GM12878 (cell line): ENCODE results near the gene ZNF595. TPM values are rescaled to one million over a fixed set of nuclear protein-coding genes. Genes with fewer than 3 reads are reported as not detected.

Source experiments
- ATAC-seq: fragments of 200-7000 bp; cut with Tn5 transposase; 3 replicates; pipeline ENCODE4 v1.9.1; 2020; ENCODE audit warnings: mild to moderate bottlenecking, moderate library complexity
- BruUV-seq: library from RNA; stranded (reverse); fragments of 400-500 nt; replicated peaks from 2 replicates; lab custom pipeline; 2021; lab: Mats Ljungman, UMichigan
- CTCF ChIA-PET: fragments of 300-600 bp; sonication (Branson Sonifier 250); formaldehyde crosslinking; extraction: SDS; loops from one replicate; lab custom pipeline; 2021; ENCODE audit warnings: inconsistent platforms; lab: Yijun Ruan, JAX
- POLR2A ChIA-PET: fragments of 350-600 bp; formaldehyde crosslinking; extraction: SDS; loops from one replicate; lab custom pipeline; 2021; ENCODE audit warnings: inconsistent platforms; lab: Charles Lee
- RAD21 ChIA-PET: fragments of 300-600 bp; sonication (Branson Sonifier 250); formaldehyde crosslinking; loops from one replicate; lab custom pipeline; 2023; ENCODE audit warnings: antibody characterized with exemption; ENCODE audit not compliant: unreplicated experiment; lab: Charles Lee
- SMC1A ChIA-PET: fragments of 300-600 bp; sonication (Branson Sonifier 250); formaldehyde crosslinking; loops from one replicate; lab custom pipeline; 2023; ENCODE audit not compliant: unreplicated experiment, uncharacterized antibody; lab: Charles Lee
- DNase-seq: peaks from one replicate; pipeline ENCODE4 v3.0.0-alpha.2; 2011; ENCODE audit warnings: low read depth, low spot score
- FAIRE-seq: peaks from 3 replicates; lab custom pipeline; 2011; peaks lifted over from hg19 to GRCh38; lab: Jason Lieb, UNC
- H2AFZ ChIP-seq: 2 replicates; pipeline ENCODE4 v1.6.0; 2011; ENCODE audit warnings: low read depth, low read length, control low read depth; ENCODE audit not compliant: control insufficient read depth
- H3K27ac ChIP-seq: 2 replicates; pipeline ENCODE4 v1.5.1; 2011; ENCODE audit warnings: control low read depth; ENCODE audit not compliant: control insufficient read depth, insufficient read depth
- H3K27me3 ChIP-seq, 2 experiments: replicated peaks in 1 of 2; 2 replicates each; pipeline versions ENCODE4 v1.6.0 to v1.6.1; 2011; ENCODE audit warnings: low read length in 1 of 2; ENCODE audit not compliant: control insufficient read depth in 2 of 2, insufficient read depth in 2 of 2
- H3K36me3 ChIP-seq, 2 experiments: 2 replicates each; pipeline ENCODE4 v1.5.1; 2011; ENCODE audit warnings: low read length in 1 of 2; ENCODE audit not compliant: control insufficient read depth in 2 of 2, insufficient read depth in 2 of 2
- H3K4me1 ChIP-seq: 2 replicates; pipeline ENCODE4 v1.6.1; 2011; ENCODE audit warnings: mild to moderate bottlenecking, low read length, moderate library complexity, mixed read lengths; ENCODE audit not compliant: control insufficient read depth, insufficient read depth
- H3K4me2 ChIP-seq: 2 replicates; pipeline ENCODE4 v1.6.0; 2011; ENCODE audit warnings: control low read depth; ENCODE audit not compliant: control insufficient read depth, insufficient read depth
- H3K4me3 ChIP-seq: fragments of 200-600 bp; sonication (generic); 2 replicates; pipeline ENCODE4 v1.5.1; 2016
- H3K79me2 ChIP-seq: 2 replicates; pipeline ENCODE4 v1.6.0; 2011; ENCODE audit warnings: low read length; ENCODE audit not compliant: control insufficient read depth, insufficient read depth
- H3K9ac ChIP-seq: 2 replicates; pipeline ENCODE4 v1.8.0; 2011; ENCODE audit warnings: low read length, control low read depth, mixed read lengths; ENCODE audit not compliant: control insufficient read depth, insufficient read depth
- H3K9me3 ChIP-seq: replicated peaks from 3 replicates; pipeline ENCODE4 v1.5.1; 2011; ENCODE audit warnings: mild to moderate bottlenecking, low read length; ENCODE audit not compliant: control insufficient read depth, insufficient read depth
- H4K20me1 ChIP-seq: 2 replicates; pipeline ENCODE4 v1.6.0; 2011; ENCODE audit not compliant: control insufficient read depth, insufficient read depth
- ATF2 ChIP-seq: IDR thresholded peaks from 2 replicates; pipeline ENCODE4 v1.6.1; 2012; ENCODE audit warnings: low read length, inconsistent platforms
- BRCA1 ChIP-seq: IDR thresholded peaks from 2 replicates; pipeline ENCODE4 v1.6.1; 2011; ENCODE audit warnings: low read depth, low read length, improper control_type of control experiment
- IKZF2 ChIP-seq, 2 experiments: fragments of 450-650 bp; IDR thresholded peaks; 2 replicates each; pipeline ENCODE4 v1.6.1; 2017; ENCODE audit warnings: mild to moderate bottlenecking in 2 of 2, moderate library complexity in 2 of 2
- POU2F2 ChIP-seq: IDR thresholded peaks from 3 replicates; pipeline ENCODE4 v1.6.1; 2011; ENCODE audit warnings: low read depth, mild to moderate bottlenecking, low read length, borderline replicate concordance
- RBBP5 ChIP-seq: fragments of 200-600 bp; sonication (generic); conservative IDR thresholded peaks from 2 replicates; pipeline ENCODE4 v1.6.1; 2016
- ZZZ3 ChIP-seq: IDR thresholded peaks from 2 replicates; pipeline ENCODE4 v1.6.1; 2011; ENCODE audit warnings: low read depth; ENCODE audit not compliant: control insufficient read depth, insufficient read length
- WGBS: methylation state at CpG from one replicate; pipeline ENCODE4 v1.1.6; 2016; ENCODE audit warnings: low lambda C conversion rate; ENCODE audit not compliant: insufficient replicate concordance, insufficient coverage; ENCODE audit errors: missing lambda C conversion rate; 5-methylcytosine and 5-hydroxymethylcytosine counted together
- in situ Hi-C: fragments of 300-500 bp; cut with MboI; formaldehyde crosslinking; loops from 9 replicates; pipeline ENCODE4 v1.14.3; 2018; ENCODE audit warnings: mixed read lengths
- intact Hi-C: fragments of 100-400 bp; cut with micrococcal nuclease; formaldehyde crosslinking; loops from one replicate; pipeline ENCODE4 v1.14.2; 2022; ENCODE audit not compliant: unreplicated experiment
- polyA plus RNA-seq, 11 experiments: library from polyadenylated mRNA; depleted of rRNA in 4 of 11; unstranded in 6 of 11; stranded (reverse) in 5 of 11; fragments of >200 nt; fragmentation: Nextera tagmentation in 4 of 11; fragmentation: Illumina TruSeq in 1 of 11; extraction: Ambion mirVana in 4 of 11; extraction: Trizol in 1 of 11; gene quantifications; 1 replicate in 1 of 11; 2 replicates in 10 of 11; pipeline versions ENCODE4 v1.2.1 to v1.2.3, GENCODE V29; 2011 to 2016; ENCODE audit warnings: inconsistent platforms in 2 of 11, missing spikeins in 2 of 11, low read depth in 1 of 11
- total RNA-seq, 4 experiments: library from RNA; depleted of rRNA in 3 of 4; stranded (reverse); fragments of >200 nt in 3 of 4; fragmentation: Illumina TruSeq in 1 of 4; extraction: Trizol in 1 of 4; gene quantifications; 2 replicates each; pipeline versions ENCODE4 v1.2.1 to v1.2.3, GENCODE V29; 2013 to 2021

The ZNF595 gene
- total and polyA plus RNA-seq, 10 of the 15 experiments (the other 5 are each of a cell fraction or from before 2014, with no cell fraction given): 0.14 to 0.21 (median 0.18) TPM; not detected in 7

GRCh38 chr4:85951-86350 is 32.8 kb downstream of the ZNF595 start:
- intact Hi-C loops: no loop called here
- Histone ChIP-seq H3K79me2 (no peaks in the 10 kb centered on the region), H3K36me3 (no peaks in the 10 kb centered on the region), H3K9ac (no peak overlapping the region), H3K4me2 (no peak overlapping the region)
- no peak for ATAC-seq
- CTCF ChIA-PET: no interaction called here
- WGBS: 69% methylated on average over 3 of the region's 3 CpGs
- no peak for FAIRE-seq
- no peak for TF ChIP-seq ATF2
- no peak for TF ChIP-seq IKZF2 (IDR thresholded peaks at IDR 0.05)
- TF ChIP-seq RBBP5: no peak
- TF ChIP-seq BRCA1: no peak
- TF ChIP-seq POU2F2: no peak
- TF ChIP-seq ZZZ3: no peak
- TF ChIP-seq, all 136 proteins: peak for 0
- H3K27ac ChIP-seq: no peak overlapping the region
- no peak overlapping the region for H2AFZ ChIP-seq
- DNase-seq: no peak
- H3K27me3 ChIP-seq: no peaks in the 10 kb centered on the region
- POLR2A ChIA-PET: no interaction called here
- RAD21 ChIA-PET: no interaction called here
- peaks cover 7% of the 10 kb centered on the region for H3K9me3 ChIP-seq
- no peaks in the 10 kb centered on the region for H3K4me1 ChIP-seq
- SMC1A ChIA-PET: no interaction called here
- no peak overlapping the region for H3K4me3 ChIP-seq
- in situ Hi-C loops: no loop called here
- H4K20me1 ChIP-seq: no peaks in the 10 kb centered on the region
- no TSS peak for BruUV-seq
